AG09319 (cell line): ENCODE data around the gene OR6B2.

Experiments
- DNase-seq: peaks from one replicate; pipeline ENCODE4 v3.0.0-alpha.2; 2010; ENCODE audit warnings: low read depth; ENCODE audit errors: extremely low read depth
- TF ChIP-seq, protein P1 (sequence below): IDR thresholded peaks from 2 replicates; pipeline ENCODE4 v1.5.1; 2011; ENCODE audit warnings: low read depth, mild to moderate bottlenecking, inconsistent platforms, low read length, moderate library complexity

The OR6B2 gene

DNA sequence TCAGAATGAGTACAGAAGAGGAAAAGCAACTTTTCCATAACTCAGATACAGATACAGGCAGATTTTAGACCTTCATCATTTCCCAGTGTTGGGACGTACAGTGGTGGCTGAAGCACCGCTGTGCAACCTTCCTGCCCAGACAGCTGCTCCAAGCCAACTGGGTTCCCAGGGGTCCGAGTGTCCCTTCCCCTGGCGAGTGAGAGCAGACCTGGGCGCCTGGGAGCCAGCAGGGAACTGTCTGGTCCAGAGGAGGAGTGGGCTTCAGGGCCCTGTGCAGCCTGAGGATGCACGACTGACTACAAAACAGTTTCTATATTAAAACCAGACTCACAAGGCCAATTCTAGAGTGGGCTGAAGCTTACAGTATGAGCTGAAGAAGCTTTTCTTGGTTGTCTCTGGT lies 11.1 kb upstream of the OR6B2 start:
- TF ChIP-seq, protein P1, sequence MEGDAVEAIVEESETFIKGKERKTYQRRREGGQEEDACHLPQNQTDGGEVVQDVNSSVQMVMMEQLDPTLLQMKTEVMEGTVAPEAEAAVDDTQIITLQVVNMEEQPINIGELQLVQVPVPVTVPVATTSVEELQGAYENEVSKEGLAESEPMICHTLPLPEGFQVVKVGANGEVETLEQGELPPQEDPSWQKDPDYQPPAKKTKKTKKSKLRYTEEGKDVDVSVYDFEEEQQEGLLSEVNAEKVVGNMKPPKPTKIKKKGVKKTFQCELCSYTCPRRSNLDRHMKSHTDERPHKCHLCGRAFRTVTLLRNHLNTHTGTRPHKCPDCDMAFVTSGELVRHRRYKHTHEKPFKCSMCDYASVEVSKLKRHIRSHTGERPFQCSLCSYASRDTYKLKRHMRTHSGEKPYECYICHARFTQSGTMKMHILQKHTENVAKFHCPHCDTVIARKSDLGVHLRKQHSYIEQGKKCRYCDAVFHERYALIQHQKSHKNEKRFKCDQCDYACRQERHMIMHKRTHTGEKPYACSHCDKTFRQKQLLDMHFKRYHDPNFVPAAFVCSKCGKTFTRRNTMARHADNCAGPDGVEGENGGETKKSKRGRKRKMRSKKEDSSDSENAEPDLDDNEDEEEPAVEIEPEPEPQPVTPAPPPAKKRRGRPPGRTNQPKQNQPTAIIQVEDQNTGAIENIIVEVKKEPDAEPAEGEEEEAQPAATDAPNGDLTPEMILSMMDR = no peak
- DNase-seq = no peak

DNA sequence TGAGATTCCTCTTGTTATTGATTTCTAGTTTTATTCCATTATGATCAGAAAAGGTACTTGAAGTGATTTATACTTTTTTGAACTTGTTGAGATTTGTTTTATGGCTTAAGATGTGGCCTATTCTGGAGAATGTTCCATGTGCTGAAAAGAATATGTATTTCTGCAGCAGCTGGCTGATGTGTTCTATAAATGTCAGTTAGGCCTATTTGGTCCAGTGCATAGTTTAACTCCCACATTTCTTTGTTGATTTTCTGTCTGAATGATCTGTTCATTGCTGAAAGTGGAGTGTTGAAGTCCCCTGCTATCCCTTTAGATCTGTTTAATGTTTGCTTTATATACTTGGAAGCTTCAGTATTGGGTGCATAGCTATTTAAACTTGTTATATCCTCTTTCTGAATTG lies 7.1 kb upstream of the OR6B2 start:
- no peak for DNase-seq
- TF ChIP-seq, protein P1 = no peak

- TF ChIP-seq, protein P1 = no peak
- no peak for DNase-seq
These were observed 3.1 kb upstream of the OR6B2 start for GRCh38 chr2:240033330-240033678.

DNA sequence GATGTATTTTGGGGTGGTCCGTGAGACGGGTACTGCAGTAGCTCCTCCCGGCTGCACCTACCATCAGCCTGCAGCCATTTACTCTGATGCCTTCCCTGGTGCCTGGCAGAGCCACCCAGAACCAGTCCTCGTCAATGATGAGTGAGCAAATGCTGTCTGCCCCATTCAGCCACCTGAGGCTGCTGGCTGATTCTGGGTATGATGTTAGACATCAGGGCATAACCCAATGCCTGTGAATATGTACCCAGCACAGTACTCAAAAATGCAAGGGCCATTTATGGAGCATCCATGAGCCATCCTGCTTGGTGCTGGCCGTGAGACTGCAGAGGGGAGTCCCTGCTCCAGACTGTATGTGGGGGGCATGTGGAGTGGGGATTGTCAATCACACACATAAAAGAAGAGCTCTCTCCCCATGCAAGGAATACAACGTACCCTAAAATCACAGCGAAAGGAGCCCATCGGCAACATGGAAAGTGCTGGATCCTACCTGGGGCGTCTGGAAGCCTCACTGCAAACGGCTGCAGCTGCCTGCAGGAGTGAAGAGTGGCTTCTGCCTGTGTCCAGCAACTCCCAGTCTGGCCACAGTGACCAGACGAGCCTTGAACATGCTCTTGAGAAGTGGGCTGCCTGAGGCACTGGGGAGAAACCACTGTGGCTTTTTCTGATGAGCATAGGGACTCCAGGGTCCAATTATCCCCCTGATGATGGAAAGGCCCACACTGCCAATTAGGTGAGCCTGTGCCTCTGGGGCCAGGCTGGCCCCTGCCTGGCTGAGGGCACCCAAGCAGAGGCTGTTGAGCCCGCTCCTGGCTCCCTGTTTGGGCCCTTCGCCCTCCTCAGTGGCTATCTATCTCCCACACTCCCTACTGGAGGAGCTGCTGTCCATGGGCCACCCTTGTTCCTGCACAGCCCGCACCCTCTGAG lies 2.4 kb upstream of the OR6B2 start:
- TF ChIP-seq, protein P1 = no peak
- DNase-seq = no peak

DNA sequence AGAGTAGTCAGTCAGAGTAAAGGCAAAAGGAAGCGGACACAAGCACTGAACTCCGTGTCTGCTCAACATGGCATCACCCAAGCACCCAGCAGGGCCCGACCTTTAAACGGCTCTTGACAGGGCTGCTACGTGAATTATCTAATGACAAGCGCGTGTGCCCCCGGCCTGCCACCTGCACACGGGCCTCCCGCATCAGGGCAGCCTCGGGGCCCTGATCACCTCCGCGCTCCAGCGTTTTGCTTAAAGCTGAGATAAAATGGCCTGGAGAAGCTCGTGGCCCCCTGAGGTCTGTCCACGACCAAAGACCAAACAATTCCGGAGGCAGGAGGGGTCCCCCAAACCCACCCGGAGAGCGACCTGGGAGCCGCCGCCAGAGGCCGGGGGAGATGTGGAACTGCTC lies 5.5 kb downstream of the OR6B2 start:
- no peak for DNase-seq
- TF ChIP-seq, protein P1 = no peak

- DNase-seq = no peak
These were observed 6.4 kb downstream of the OR6B2 start for GRCh38 chr2:240023792-240024191.

More at GRCh38 chr2:240023792-240024191, 6.4 kb downstream of the OR6B2 start:
- TF ChIP-seq, protein P1 = no peak
